ENCODE results near the gene LRRC61. TPM values are rescaled to one million over a fixed set of nuclear protein-coding genes. Genes with fewer than 3 reads are reported as not detected.

LRRC61 gene
- total and polyA plus RNA-seq, 2 of the 13 experiments (the other 11 are each of a cell fraction or from before 2014, with no cell fraction given): 33.0 to 34.8 TPM

DNA sequence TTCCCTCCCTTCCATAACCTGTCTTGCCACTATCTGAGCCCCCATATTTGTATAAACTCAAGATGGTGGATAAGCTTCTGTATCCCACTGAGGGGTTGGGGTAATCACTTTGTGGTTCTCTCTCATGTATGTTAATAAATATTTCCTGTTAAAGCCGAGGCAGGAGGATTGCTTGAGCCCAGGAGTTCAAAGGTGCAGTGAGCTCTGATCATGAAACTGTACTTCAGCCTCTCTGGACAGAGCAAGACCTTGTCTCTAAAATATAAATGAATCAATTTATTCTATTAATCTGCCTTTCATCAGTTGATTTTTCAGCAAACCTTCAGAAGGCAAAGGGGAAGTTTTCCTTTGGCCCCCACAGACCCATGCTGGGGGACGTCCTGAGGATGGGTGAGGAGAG lies 20.1 kb downstream of the LRRC61 start:
- FAIRE-seq (no peak), ATAC-seq (no peak)

More for the DNA sequence above, 20.1 kb downstream of the LRRC61 start:
- Histone ChIP-seq H2AFZ (ENCODE audit: low read length) (no peak overlapping the region), H3K4me3 (replicated peaks in 1 of 3; ENCODE audit: insufficient read depth in 1 of 3, low read depth in 2 of 3, low read length in 3 of 3) (no peak overlapping the region), H3K9ac (ENCODE audit: insufficient read depth, low read depth, low read length) (no peak overlapping the region), H3K27ac (ENCODE audit: extremely low read length, insufficient read depth, low read length) (no peak overlapping the region), H3K4me1 (ENCODE audit: insufficient read depth, low read length) (peaks cover 41% of the 10 kb centered on the region), H4K20me1 (ENCODE audit: insufficient read depth, low read length) (peaks cover 2% of the 10 kb centered on the region; the same call in 1 of the 2 replicates), H3K9me3 (ENCODE audit: low read length) (no peaks in the 10 kb centered on the region), H3K79me2 (ENCODE audit: insufficient read depth, low read length) (peaks cover 3% of the 10 kb centered on the region), H3K4me2 (ENCODE audit: low read depth, low read length) (no peak overlapping the region), H3K27me3 (ENCODE audit: control insufficient read depth in 1 of 2, insufficient read depth in 2 of 2, low read length in 2 of 2) (no peaks in the 10 kb centered on the region; a peak in 1 of 5 replicates), H3K36me3 (replicated peaks in 1 of 2; ENCODE audit: control insufficient read depth in 1 of 2, insufficient read depth in 2 of 2, low read length in 2 of 2) (peaks cover 0 to 1% of the 10 kb centered on the region in 2 experiments; a peak in 2 of 5 replicates)
- in situ Hi-C loops (cut with HindIII; ENCODE audit: extremely low pct_ligation_motif_present, low pct_unique_long_range_greater_than_20kb): loop anchor here (5.0 kb wide), 1 partner anchor 59 kb away; no protein-coding TSS in a partner anchor
- WGBS (ENCODE audit: low lambda C conversion rate): 25% methylated on average over 2 of the region's 2 CpGs
- DNase-seq (ENCODE audit: low spot score): no peak
- TF ChIP-seq GATAD1 (CRISPR knock-in tag; IDR thresholded peaks at IDR 0.05): no peak
- TF ChIP-seq ZNF546 (CRISPR knock-in tag; conservative IDR thresholded peaks at IDR 0.05): no peak
- TF ChIP-seq HNRNPH1 (optimal IDR thresholded peaks at IDR 0.05; ENCODE audit: low read depth, low read length): no peak
- no peak for TF ChIP-seq NONO (IDR thresholded peaks at IDR 0.05)
- TF ChIP-seq NONO (CRISPR knock-in tag; conservative IDR thresholded peaks at IDR 0.05): no peak
- TF ChIP-seq DNMT3B (CRISPR knock-in tag; conservative IDR thresholded peaks at IDR 0.05): no peak
- no peak for TF ChIP-seq ZBTB1 (CRISPR knock-in tag; IDR thresholded peaks at IDR 0.05; ENCODE audit: borderline replicate concordance)
- TF ChIP-seq HDAC2 (CRISPR knock-in tag; IDR thresholded peaks at IDR 0.05): no peak
- no peak for TF ChIP-seq RBFOX2 (IDR thresholded peaks at IDR 0.05; ENCODE audit: low read depth, low read length)
- TF ChIP-seq, protein P1, sequence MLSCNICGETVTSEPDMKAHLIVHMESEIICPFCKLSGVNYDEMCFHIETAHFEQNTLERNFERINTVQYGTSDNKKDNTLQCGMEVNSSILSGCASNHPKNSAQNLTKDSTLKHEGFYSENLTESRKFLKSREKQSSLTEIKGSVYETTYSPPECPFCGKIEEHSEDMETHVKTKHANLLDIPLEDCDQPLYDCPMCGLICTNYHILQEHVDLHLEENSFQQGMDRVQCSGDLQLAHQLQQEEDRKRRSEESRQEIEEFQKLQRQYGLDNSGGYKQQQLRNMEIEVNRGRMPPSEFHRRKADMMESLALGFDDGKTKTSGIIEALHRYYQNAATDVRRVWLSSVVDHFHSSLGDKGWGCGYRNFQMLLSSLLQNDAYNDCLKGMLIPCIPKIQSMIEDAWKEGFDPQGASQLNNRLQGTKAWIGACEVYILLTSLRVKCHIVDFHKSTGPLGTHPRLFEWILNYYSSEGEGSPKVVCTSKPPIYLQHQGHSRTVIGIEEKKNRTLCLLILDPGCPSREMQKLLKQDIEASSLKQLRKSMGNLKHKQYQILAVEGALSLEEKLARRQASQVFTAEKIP (CRISPR knock-in tag; IDR thresholded peaks at IDR 0.05; ENCODE audit: borderline replicate concordance): no peak
- TF ChIP-seq, protein P2, sequence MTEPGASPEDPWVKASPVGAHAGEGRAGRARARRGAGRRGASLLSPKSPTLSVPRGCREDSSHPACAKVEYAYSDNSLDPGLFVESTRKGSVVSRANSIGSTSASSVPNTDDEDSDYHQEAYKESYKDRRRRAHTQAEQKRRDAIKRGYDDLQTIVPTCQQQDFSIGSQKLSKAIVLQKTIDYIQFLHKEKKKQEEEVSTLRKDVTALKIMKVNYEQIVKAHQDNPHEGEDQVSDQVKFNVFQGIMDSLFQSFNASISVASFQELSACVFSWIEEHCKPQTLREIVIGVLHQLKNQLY (CRISPR knock-in tag; IDR thresholded peaks at IDR 0.05): no peak
- CTCF ChIA-PET (ENCODE audit: low intra/inter-chr PET ratio, low total read pairs): no interaction called here
- no TSS peak for BruUV-seq (replicated peaks)
- POLR2A ChIA-PET: interaction anchor here (1.2 to 4.7 kb wide), 7 partner anchors 12 to 61 kb away, joined by 3 to 40 read pairs (median 5); partner anchors contain the start of gene REPIN1
- intact Hi-C loops (cut with micrococcal nuclease; ENCODE audit: unreplicated experiment): loop anchor here (5.0 kb wide), 1 partner anchor 44 kb away; no protein-coding TSS in a partner anchor

Measured in HepG2 (cell line).